RWPE2 (cell line): ENCODE measurements around the gene TTC16.

ENCODE experiments used
- ATAC-seq: fragments of 200-7000 bp; cut with Tn5 transposase; 3 replicates; pipeline ENCODE4 v1.9.1; 2021; ENCODE audit warnings: low read depth
- DNase-seq: peaks from one replicate; pipeline ENCODE4 v3.0.0-alpha.2; 2020; ENCODE audit warnings: low spot score
- H3K27ac ChIP-seq: fragments of 450-650 bp; 2 replicates; pipeline ENCODE4 v1.5.1; 2017; ENCODE audit warnings: mild to moderate bottlenecking; ENCODE audit not compliant: poor library complexity, severe bottlenecking
- H3K27me3 ChIP-seq: fragments of 250-450 bp; sonication (Bioruptor Pico); 2 replicates; pipeline ENCODE4 v1.5.1; 2021; ENCODE audit warnings: mild to moderate bottlenecking, moderate library complexity; ENCODE audit not compliant: insufficient read depth, poor library complexity, severe bottlenecking
- H3K36me3 ChIP-seq: fragments of 250-450 bp; sonication (Bioruptor Pico); 2 replicates; pipeline ENCODE4 v1.5.1; 2020; ENCODE audit warnings: low read depth, mild to moderate bottlenecking, moderate library complexity
- H3K4me1 ChIP-seq: fragments of 250-450 bp; sonication (Bioruptor Pico); 2 replicates; pipeline ENCODE4 v1.5.1; 2021; ENCODE audit warnings: mild to moderate bottlenecking, moderate library complexity; ENCODE audit not compliant: insufficient read depth, poor library complexity, severe bottlenecking
- H3K4me3 ChIP-seq: fragments of 250-450 bp; sonication (Bioruptor Pico); 2 replicates; pipeline ENCODE4 v1.5.1; 2021; ENCODE audit warnings: mild to moderate bottlenecking, moderate library complexity; ENCODE audit not compliant: severe bottlenecking
- H3K9me3 ChIP-seq: fragments of 250-450 bp; sonication (Bioruptor Pico); 2 replicates; pipeline ENCODE4 v1.5.1; 2021; ENCODE audit warnings: mild to moderate bottlenecking, moderate library complexity; ENCODE audit not compliant: severe bottlenecking
- TF ChIP-seq, protein P1 (sequence below): fragments of 450-650 bp; IDR thresholded peaks from one replicate; pipeline ENCODE4 v1.5.1; 2017; ENCODE audit warnings: mild to moderate bottlenecking, moderate library complexity; ENCODE audit not compliant: poor library complexity, severe bottlenecking

The TTC16 gene

DNA sequence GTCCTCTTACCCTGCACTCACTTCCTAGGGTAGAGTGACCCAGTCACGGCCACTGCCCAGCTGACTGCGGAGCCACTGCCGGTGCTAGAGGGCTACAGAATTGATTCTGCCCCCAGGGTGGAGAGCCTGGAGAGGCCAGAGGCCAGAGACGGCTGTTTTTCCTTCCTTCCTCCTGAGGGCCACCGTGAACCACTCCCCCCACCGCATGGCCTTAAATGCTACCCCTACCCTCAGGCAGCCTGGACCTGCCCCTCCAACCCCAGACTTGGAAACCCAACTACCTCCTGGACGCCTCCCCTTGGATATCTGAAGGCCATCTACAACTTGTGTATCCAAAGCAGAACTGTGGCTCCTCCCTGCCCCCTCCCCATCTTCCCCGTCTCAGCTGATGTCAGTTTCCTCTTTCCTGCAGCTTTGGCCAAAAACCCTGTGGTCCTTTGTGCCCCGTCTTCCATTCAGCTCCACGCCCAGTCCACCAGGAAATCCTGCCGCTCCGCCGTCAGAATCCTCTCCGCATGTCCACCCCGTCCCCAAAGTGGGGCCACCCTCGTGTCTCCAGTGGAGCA, 46.3 kb downstream of the TTC16 start:
- Histone ChIP-seq H3K9me3 (no peaks in the 10 kb centered on the region), H3K4me3 (no peak overlapping the region), H3K27me3 (no peaks in the 10 kb centered on the region), H3K4me1 (no peaks in the 10 kb centered on the region), H3K36me3 (no peaks in the 10 kb centered on the region), H3K27ac (no peak overlapping the region)
- TF ChIP-seq, protein P1, sequence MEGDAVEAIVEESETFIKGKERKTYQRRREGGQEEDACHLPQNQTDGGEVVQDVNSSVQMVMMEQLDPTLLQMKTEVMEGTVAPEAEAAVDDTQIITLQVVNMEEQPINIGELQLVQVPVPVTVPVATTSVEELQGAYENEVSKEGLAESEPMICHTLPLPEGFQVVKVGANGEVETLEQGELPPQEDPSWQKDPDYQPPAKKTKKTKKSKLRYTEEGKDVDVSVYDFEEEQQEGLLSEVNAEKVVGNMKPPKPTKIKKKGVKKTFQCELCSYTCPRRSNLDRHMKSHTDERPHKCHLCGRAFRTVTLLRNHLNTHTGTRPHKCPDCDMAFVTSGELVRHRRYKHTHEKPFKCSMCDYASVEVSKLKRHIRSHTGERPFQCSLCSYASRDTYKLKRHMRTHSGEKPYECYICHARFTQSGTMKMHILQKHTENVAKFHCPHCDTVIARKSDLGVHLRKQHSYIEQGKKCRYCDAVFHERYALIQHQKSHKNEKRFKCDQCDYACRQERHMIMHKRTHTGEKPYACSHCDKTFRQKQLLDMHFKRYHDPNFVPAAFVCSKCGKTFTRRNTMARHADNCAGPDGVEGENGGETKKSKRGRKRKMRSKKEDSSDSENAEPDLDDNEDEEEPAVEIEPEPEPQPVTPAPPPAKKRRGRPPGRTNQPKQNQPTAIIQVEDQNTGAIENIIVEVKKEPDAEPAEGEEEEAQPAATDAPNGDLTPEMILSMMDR = no peak
- ATAC-seq (no peak), DNase-seq (no peak)

DNA sequence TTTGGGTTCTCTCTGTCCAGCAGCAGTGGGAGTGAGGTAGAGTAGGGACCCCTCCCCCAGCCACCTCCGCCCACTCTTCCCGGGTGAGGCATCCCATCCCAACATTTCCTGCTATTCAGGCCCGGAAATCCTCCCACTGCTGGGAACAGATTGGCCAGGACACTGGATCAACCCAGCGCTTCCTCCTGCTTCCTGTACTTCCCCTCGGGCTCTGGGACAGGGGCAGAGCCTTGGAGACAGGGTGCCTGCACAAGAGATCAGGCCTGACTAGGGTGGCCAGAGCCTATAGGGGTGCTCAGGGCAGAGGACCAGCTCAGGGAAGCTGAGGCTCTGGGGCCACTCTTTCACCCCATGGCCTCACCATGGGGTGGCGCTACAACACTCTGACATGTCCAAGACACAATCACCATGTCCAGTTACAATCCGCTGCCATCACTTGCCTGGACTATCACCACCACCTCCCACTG, 48.1 kb downstream of the TTC16 start:
- Histone ChIP-seq H3K4me3 (no peak overlapping the region), H3K27me3 (no peaks in the 10 kb centered on the region), H3K4me1 (no peaks in the 10 kb centered on the region), H3K9me3 (no peaks in the 10 kb centered on the region), H3K36me3 (no peaks in the 10 kb centered on the region), H3K27ac (no peak overlapping the region)
- DNase-seq = no peak
- TF ChIP-seq, protein P1 = no peak
- peak; percentile 60; the same call in 2 of the 3 replicates for ATAC-seq

DNA sequence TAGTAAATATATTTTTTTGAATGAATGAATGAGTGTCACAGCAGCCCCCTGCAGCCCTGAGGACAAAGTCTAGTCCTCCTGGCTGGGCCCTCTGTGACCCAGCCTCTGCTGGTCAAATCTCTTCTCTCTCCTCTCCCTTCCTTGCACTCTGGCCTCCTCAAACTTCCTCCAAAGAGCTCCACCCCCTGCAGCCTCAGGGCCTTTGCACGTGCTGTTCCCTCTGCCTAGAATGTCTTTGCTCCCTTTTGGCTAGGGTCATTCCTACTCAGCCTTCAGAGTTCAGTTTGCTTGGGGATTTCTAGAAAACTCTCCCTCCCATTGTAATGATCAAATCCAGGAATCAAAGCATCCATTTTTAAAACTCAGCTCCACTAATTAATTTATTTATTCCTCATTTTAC, 49.5 kb downstream of the TTC16 start:
- H3K4me1 ChIP-seq = peaks cover under 1% of the 10 kb centered on the region
- TF ChIP-seq, protein P1 = no peak
- no peak overlapping the region for H3K27ac ChIP-seq
- H3K36me3 ChIP-seq = no peaks in the 10 kb centered on the region
- no peaks in the 10 kb centered on the region for H3K9me3 ChIP-seq
- H3K4me3 ChIP-seq = no peak overlapping the region
- ATAC-seq (no peak), DNase-seq (no peak)
- H3K27me3 ChIP-seq = no peaks in the 10 kb centered on the region

GRCh38 chr9:127767410-127767809, 51.5 kb downstream of the TTC16 start:
- no peak for DNase-seq
- no peak overlapping the region for H3K4me3 ChIP-seq
- no peak overlapping the region for H3K27ac ChIP-seq
- no peak for ATAC-seq
- TF ChIP-seq, protein P1 = no peak
- H3K9me3 ChIP-seq = no peaks in the 10 kb centered on the region
- no peaks in the 10 kb centered on the region for H3K27me3 ChIP-seq
- H3K36me3 ChIP-seq = no peaks in the 10 kb centered on the region
- H3K4me1 ChIP-seq = peaks cover 5% of the 10 kb centered on the region

DNA sequence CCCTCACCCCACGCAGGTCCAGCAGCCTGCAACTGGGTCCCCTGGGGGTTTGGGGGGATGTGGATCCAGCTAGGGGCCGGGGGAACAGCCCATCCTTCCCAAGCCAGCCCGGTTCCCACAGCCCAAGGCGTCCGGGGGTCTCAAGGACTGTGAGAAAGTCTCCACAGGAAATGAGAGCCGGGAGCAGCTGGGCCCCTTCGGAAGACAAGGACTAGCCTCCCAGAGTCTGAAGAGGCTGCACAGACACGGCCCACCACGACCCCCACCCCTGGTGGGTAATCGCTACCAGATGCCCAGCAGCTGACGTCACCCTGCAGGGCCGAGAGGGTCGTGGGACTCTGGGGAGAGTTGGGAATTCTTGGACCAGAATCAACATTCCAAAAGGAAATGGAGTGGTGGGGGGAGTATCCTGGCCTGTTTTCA, 52.0 kb downstream of the TTC16 start:
- TF ChIP-seq, protein P1 = no peak
- ATAC-seq = no peak
- Histone ChIP-seq H3K36me3 (no peaks in the 10 kb centered on the region), H3K4me1 (peaks cover 5% of the 10 kb centered on the region), H3K9me3 (no peaks in the 10 kb centered on the region), H3K27ac (no peak overlapping the region), H3K4me3 (no peak overlapping the region), H3K27me3 (no peaks in the 10 kb centered on the region)
- DNase-seq = no peak
